Mucosa of descending colon (tissue), 3 donors: ENCODE measurements around the gene CLIC1. TPM values are rescaled to one million over a fixed set of nuclear protein-coding genes. Genes with fewer than 3 reads are reported as not detected.

Source experiments
- ATAC-seq: fragments of 200-7000 bp; cut with Tn5 transposase; one replicate; pipeline ENCODE4 v1.9.1; 2020; ENCODE audit warnings: mild to moderate bottlenecking, moderate library complexity
- DNase-seq, 3 donors: peaks; one replicate each; pipeline ENCODE4 v3.0.0-alpha.2; 2020
- H3K36me3 ChIP-seq: fragments of 200-600 bp; one replicate; pipeline ENCODE4 v1.8.0; 2021; ENCODE audit warnings: low read depth, mild to moderate bottlenecking
- H3K4me1 ChIP-seq: fragments of 200-600 bp; one replicate; pipeline ENCODE4 v1.8.0; 2021; ENCODE audit warnings: low read depth, mild to moderate bottlenecking
- H3K4me3 ChIP-seq: fragments of 200-600 bp; one replicate; pipeline ENCODE4 v1.8.0; 2021; ENCODE audit warnings: mild to moderate bottlenecking
- H3K9me3 ChIP-seq: fragments of 200-600 bp; one replicate; pipeline ENCODE4 v1.8.0; 2021; ENCODE audit warnings: mild to moderate bottlenecking
- CTCF ChIP-seq: fragments of 200-600 bp; IDR thresholded peaks from one replicate; pipeline ENCODE4 v1.8.0; 2022; ENCODE audit warnings: antibody characterized with exemption, mild to moderate bottlenecking
- intact Hi-C, 2 donors: fragments of 100-400 bp; cut with DNase I in 1 of 2; cut with micrococcal nuclease in 1 of 2; formaldehyde crosslinking; loops; one replicate each; pipeline versions ENCODE4 v1.11.0 to v1.11.1; 2022; cut with DNase I, micrococcal nuclease
- total RNA-seq, 3 donors: library from RNA; stranded (reverse); fragmentation: NEBNext Ultra II Directional in 2 of 3; extraction: Animal tissue kit (Norgen Biotek cat#: 25700) in 2 of 3; gene quantifications; one replicate each; pipeline versions ENCODE4 v1.2.1 to v1.2.4, GENCODE V29; 2021 to 2023
- donor health status: DM: no; HTN: no; CAD: no; lungs with moderate emphysema.
- donor health status: DM: no; HTN: no; CAD: no.
- donor health status: DM: no; HTN: yes; CAD: no.

Gene CLIC1
- total RNA-seq, 3 donors from 2014 or later = 269 to 555 (median 441) TPM

- Histone ChIP-seq H3K9me3 (no peaks in the 10 kb centered on the region), H3K36me3 (no peaks in the 10 kb centered on the region), H3K4me3 (no peak overlapping the region), H3K4me1 (peaks cover 20% of the 10 kb centered on the region)
- no peak for TF ChIP-seq CTCF
- DNase-seq (peak in 2 of 3 donors; percentile 42 to 52), ATAC-seq (peak; percentile 6)
- intact Hi-C loops = no loop called here
Observed at GRCh38 chr6:31727034-31727716, 9.2 kb downstream of the CLIC1 start.

DNA sequence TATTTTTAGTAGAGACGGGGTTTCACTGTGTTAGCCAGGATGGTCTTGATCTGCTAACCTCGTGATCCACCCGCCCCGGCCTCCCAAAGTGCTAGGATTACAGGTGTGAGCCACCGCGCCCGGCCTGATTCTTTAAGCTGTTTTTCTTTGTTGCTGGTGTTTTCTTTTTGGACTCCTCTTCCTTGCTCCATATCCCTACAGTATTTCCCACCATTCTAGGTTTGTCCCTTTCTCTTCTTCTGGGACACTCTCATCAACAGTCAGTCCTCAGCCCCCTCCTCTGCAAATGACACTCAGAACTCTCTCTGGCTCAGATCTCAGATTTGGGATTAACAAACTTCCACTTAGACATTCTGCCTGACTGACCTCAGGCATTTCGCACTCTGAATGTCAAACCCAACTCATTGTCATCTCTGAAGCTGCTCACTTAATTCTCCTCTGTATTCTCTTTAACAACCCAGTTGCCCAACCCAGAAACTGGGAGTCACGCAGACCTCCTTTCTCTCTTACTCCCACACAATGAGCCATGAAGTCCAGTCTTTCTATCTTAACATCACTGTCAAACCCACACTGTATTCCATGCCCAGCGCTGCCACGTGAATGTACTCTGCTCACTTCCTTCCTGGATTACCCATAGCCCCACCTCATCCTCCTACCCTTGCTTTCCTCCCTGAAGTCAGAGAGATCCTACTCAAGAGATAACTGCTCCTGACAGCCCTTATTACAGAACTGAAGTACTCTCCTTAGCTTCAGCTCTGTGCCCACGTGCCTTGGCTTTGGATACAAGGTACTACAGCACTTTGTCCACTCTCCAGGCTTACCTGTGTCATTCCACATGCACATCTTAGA, 10.6 kb downstream of the CLIC1 start:
- Histone ChIP-seq H3K36me3 (no peaks in the 10 kb centered on the region), H3K4me1 (peaks cover 20% of the 10 kb centered on the region), H3K9me3 (no peaks in the 10 kb centered on the region), H3K4me3 (no peak overlapping the region)
- ATAC-seq (no peak), DNase-seq (no peak)
- no peak for TF ChIP-seq CTCF
- intact Hi-C loops = no loop called here

GRCh38 chr6:31723980-31724691, 12.2 kb downstream of the CLIC1 start:
- Histone ChIP-seq H3K4me1 (peaks cover 21% of the 10 kb centered on the region), H3K9me3 (no peaks in the 10 kb centered on the region), H3K36me3 (no peaks in the 10 kb centered on the region), H3K4me3 (no peak overlapping the region)
- TF ChIP-seq CTCF = no peak
- intact Hi-C loops = no loop called here
- ATAC-seq (no peak), DNase-seq (no peak)

DNA sequence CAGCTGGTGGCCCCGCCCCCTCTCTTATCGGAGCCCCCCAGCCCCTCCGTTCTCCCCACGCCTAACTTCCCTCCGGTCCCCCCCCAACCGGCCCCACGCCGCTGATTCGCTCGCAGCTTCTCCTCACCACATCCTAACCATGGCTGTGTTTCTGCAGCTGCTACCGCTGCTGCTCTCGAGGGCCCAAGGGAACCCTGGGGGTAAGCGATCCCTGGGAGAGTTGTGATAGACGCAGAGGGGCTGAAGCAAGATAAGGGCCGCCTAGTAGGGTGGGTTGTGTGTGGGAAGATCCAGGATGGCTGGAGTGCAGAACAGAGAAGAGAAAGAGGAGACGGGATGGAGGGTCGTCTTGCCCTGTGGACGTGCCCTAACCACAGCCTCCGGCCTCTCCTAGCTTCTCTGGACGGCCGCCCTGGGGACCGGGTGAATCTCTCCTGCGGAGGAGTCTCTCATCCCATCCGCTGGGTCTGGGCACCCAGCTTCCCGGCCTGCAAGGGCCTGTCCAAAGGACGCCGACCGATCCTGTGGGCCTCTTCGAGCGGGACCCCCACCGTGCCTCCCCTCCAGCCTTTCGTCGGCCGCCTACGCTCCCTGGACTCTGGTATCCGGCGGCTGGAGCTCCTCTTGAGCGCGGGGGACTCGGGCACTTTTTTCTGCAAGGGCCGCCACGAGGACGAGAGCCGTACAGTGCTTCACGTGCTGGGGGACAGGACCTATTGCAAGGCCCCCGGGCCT, 12.9 kb downstream of the CLIC1 start, which contains the start of gene MPIG6B:
Gene MPIG6B (plus strand): TSS at position 129 of the 735 bp plus-strand sequence. CDS start 11 bp downstream, at position 140.
- no peaks in the 10 kb centered on the region for H3K36me3 ChIP-seq
- H3K9me3 ChIP-seq = no peaks in the 10 kb centered on the region
- intact Hi-C loops = no loop called here
- DNase-seq (no peak), ATAC-seq (no peak)
- no peak for TF ChIP-seq CTCF
- H3K4me3 ChIP-seq = no peak within 1 kb of the TSS
- H3K4me1 ChIP-seq = peaks cover 23% of the 10 kb centered on the region

DNA sequence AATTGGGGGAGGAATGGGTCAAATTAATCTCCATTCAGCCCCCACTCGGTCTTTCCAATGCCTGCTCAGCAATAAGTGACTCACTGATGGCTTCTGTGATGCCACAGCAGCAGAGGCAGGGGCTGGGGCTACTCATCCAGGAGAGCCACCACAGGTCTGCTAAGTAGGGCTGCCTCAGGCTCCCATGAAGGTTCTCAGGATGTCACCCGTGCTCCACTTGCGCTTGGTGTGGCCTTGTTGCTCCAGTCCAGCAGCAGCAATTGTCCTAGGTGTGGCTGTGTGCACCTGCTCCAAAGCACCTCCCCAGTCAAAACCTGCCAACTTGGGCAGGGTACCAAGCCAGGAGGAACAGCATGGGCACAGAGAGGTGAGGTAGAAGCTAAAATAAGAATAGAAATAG, 14.2 kb downstream of the CLIC1 start:
- ATAC-seq (peak; percentile 4), DNase-seq (no peak)

More for the DNA sequence above, 14.2 kb downstream of the CLIC1 start:
- Histone ChIP-seq H3K36me3 (no peaks in the 10 kb centered on the region), H3K9me3 (no peaks in the 10 kb centered on the region), H3K4me1 (peaks cover 25% of the 10 kb centered on the region), H3K4me3 (no peak overlapping the region)
- TF ChIP-seq CTCF = no peak
- intact Hi-C loops = no loop called here
